Stimulated activated CD4-positive, alpha-beta T cell treated with anti-CD3 and anti-CD28 coated beads, Interleukin-15, amount 100 ng/mL, for 48 hours (primary cell): ENCODE measurements around the gene TTC38.

Experiments
- DNase-seq, 2 donors: peaks; one replicate each; pipeline ENCODE4 v3.0.0-alpha.2; 2020; ENCODE audit warnings: low read depth in 2 of 2

The TTC38 gene

DNA sequence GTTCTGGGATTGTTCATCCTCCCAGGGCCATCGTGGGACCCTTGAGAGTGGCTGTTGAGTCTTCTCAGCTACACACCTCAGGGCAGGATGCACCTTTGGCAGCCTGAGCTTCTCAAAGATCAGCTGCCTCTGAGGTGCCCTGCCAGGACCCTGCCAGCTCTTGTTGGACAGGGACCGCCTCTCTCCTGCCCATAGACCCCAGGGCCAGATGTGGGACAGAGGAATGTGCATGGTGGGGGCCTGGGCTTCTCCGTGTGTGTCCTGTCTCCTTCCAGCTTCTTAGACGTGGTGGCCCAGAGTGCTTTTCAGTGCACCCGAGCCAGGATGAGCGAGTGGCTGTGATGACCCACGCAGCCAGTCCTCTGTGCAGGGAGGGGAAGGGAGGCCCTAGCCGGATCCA lies 61.8 kb downstream of the TTC38 start:
- no peak for DNase-seq

- no peak for DNase-seq
Measured at GRCh38 chr22:46330426-46330825, 62.6 kb downstream of the TTC38 start.

DNA sequence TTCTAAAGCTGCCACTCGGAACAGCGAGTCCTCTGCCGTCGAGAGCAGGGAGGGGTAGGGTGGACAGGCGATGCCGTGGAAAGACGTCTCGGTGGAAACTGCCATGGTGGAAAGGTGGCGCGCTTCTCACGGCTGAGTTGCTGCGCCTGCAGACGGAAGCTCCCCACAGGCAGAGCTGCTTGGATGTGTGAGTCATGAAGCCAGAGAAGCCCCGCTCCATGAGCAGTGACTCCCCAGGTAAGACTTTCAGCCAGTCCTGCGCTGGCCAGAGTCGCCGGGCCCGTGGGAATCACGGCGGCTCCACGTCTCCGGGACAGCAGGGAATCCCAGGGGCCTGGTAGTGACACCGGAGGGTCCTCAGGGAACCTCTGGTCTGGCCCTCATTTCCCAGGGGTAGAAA lies 63.7 kb downstream of the TTC38 start:
- no peak for DNase-seq

- DNase-seq = peak; percentile 50 to 69
Measured at GRCh38 chr22:46335201-46336118, 67.7 kb downstream of the TTC38 start, which contains the start of gene TRMU. TRMU (plus strand) TSS chr22:46335714; CDS start chr22:46335765, 51 bp downstream.

GRCh38 chr22:46336119-46337078 lies 68.6 kb downstream of the TTC38 start:
- DNase-seq = no peak

DNA sequence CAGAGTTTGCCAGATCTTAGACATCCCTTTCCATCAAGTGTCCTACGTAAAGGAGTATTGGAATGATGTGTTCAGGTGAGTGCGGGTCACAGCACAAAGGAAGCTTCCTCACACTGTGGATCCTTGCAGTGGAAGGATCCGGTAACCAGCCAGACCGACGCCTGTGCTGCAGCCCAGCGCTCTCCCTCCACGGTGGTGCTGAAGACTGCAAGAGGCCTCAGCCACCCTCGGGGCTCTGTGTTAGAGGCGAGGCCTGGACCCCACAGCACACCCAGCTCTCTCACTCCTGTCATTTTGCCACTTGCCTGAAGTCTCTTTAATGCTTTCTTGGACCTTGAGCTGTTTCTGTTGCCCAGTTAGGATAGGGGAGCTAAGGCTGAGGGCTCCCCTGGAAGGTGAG lies 70.1 kb downstream of the TTC38 start:
- DNase-seq = no peak

DNA sequence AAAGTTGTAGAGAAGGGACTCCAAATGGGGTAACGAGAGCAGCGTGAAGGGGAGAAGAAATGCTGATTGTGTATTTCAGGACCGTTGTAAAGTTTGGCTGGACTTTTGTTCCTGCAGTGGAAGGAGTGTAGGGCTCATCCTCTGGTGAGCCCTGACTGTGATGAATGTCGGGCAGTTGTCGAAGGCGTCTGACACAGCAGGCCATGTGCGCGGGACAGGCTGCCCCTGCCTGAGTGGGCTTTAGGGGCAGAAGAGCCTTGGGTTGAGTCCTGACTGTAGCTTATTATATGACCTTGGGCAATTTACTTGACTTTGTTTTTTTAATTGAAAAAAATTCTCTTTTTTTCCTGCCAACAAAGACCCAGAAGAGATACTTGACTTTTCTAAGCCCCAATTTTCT lies 70.8 kb downstream of the TTC38 start:
- DNase-seq = no peak

DNA sequence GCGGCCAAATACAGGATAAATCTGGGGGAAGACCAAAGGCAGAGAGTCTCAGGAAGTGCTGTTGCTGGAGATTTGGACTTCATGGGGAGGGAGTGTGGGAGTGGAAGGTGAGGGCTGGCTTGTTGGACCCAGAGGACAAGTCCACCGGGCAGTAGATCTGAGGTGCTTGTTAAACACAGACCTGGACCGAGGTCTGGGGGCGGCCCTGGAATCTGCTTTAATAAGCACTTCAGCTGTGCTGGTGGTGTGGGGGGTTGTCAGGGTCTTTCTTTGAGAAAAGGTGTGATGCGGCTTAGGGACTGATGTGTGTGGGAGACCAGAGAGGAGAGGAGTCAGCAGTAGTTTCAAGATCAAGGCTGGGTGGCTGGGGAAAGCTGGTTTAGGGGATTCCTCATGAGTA lies 72.1 kb downstream of the TTC38 start:
- DNase-seq = no peak

DNA sequence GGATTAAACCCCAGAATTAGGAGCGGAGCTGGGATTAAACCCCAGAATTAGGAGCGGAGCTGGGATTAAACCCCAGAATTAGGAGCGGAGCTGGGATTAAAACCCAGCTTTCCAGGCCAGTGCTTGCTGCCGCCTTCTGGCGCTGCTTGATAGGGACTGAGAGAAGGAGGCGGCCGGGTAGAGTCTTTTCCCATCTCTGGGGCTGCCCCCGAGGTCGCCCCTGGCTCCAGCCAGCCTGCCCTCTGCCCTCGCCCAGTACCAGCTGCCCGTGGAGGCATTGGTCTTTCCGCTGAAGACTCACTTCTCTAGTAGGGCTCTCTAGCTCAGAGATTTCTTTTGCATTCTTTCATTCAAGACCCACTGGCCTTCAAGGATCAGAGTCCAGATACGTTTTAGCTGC lies 72.9 kb downstream of the TTC38 start:
- DNase-seq = no peak
